ENCODE results near the gene ANXA1. TPM values are rescaled to one million over a fixed set of nuclear protein-coding genes. Genes with fewer than 3 reads are reported as not detected.

The ANXA1 gene
- 775 and 877 TPM in 2 replicates for total RNA-seq

GRCh38 chr9:73151653-73152542 lies at the start of gene ANXA1:
Gene ANXA1 (plus strand): TSS chr9:73151865. CDS start chr9:73158536, 6,671 bp downstream.

Other genes starting within 250 kb of the ANXA1 start
- 188 and 196 TPM in 2 replicates for gene ALDH1A1, start 198.8 kb upstream of the ANXA1 start, total RNA-seq